H9 (cell line): ENCODE measurements around the gene PLK2. TPM values are rescaled to one million over a fixed set of nuclear protein-coding genes. Genes with fewer than 3 reads are reported as not detected.

Source experiments
- DNase-seq: peaks from one replicate; pipeline ENCODE4 v3.0.0-alpha.2; 2017
- H2AFZ ChIP-seq: one replicate; pipeline ENCODE4 v1.6.1; 2013; ENCODE audit warnings: mild to moderate bottlenecking, low read length, control low read depth, moderate library complexity
- H2AK5ac ChIP-seq: 2 replicates; pipeline ENCODE4 v1.6.1; 2013; ENCODE audit warnings: low read length, control low read depth, mixed read lengths; ENCODE audit not compliant: insufficient read length
- H2BK120ac ChIP-seq: one replicate; pipeline ENCODE4 v1.6.1; 2013; ENCODE audit warnings: low read depth, mild to moderate bottlenecking, low read length, control low read depth, inconsistent platforms; ENCODE audit not compliant: poor library complexity, severe bottlenecking
- H2BK12ac ChIP-seq: 2 replicates; pipeline ENCODE4 v1.6.1; 2013; ENCODE audit warnings: low read length, control low read depth, mixed read lengths, low read depth; ENCODE audit not compliant: insufficient read length
- H2BK15ac ChIP-seq: 2 replicates; pipeline ENCODE4 v1.6.1; 2013; ENCODE audit warnings: low read depth, low read length, control low read depth
- H2BK20ac ChIP-seq: one replicate; pipeline ENCODE4 v1.6.1; 2013; ENCODE audit warnings: low read depth, mild to moderate bottlenecking, low read length, control low read depth, inconsistent platforms; ENCODE audit not compliant: poor library complexity, severe bottlenecking
- H2BK5ac ChIP-seq: 2 replicates; pipeline ENCODE4 v1.6.1; 2013; ENCODE audit warnings: low read length, control low read depth, mixed read lengths; ENCODE audit not compliant: insufficient read length
- H3K14ac ChIP-seq: 2 replicates; pipeline ENCODE4 v1.6.1; 2013; ENCODE audit warnings: low read length, control low read depth; ENCODE audit not compliant: insufficient read depth
- H3K18ac ChIP-seq: 2 replicates; pipeline ENCODE4 v1.6.1; 2013; ENCODE audit warnings: low read depth, mild to moderate bottlenecking, mixed read lengths, low read length, control low read depth; ENCODE audit not compliant: insufficient read length
- H3K23ac ChIP-seq: 2 replicates; pipeline ENCODE4 v1.6.1; 2013; ENCODE audit warnings: low read length, control low read depth, mixed read lengths, low read depth; ENCODE audit not compliant: insufficient read length
- H3K23me2 ChIP-seq: 2 replicates; pipeline ENCODE4 v1.6.1; 2013; ENCODE audit warnings: low read depth, mild to moderate bottlenecking, mixed read lengths, low read length, control low read depth; ENCODE audit not compliant: insufficient read length, poor library complexity, severe bottlenecking
- H3K27ac ChIP-seq: 2 replicates; pipeline ENCODE4 v1.5.1; 2013; ENCODE audit warnings: low read length, control low read depth, mixed read lengths, low read depth; ENCODE audit not compliant: insufficient read length
- H3K27me3 ChIP-seq: 2 replicates; pipeline ENCODE4 v1.6.1; 2013; ENCODE audit warnings: low read length, control low read depth, inconsistent platforms; ENCODE audit not compliant: insufficient read depth
- H3K4ac ChIP-seq: 2 replicates; pipeline ENCODE4 v1.6.1; 2013; ENCODE audit warnings: low read depth, mild to moderate bottlenecking, control low read depth, inconsistent platforms, low read length, moderate library complexity
- H3K4me1 ChIP-seq: 2 replicates; pipeline ENCODE4 v1.6.1; 2013; ENCODE audit warnings: low read length, control low read depth, inconsistent platforms; ENCODE audit not compliant: insufficient read depth
- H3K4me2 ChIP-seq: 2 replicates; pipeline ENCODE4 v1.6.1; 2013; ENCODE audit warnings: low read length, control low read depth, mixed read lengths; ENCODE audit not compliant: insufficient read length, insufficient read depth
- H3K56ac ChIP-seq: 2 replicates; pipeline ENCODE4 v1.6.1; 2013; ENCODE audit warnings: low read depth, mild to moderate bottlenecking, mixed read lengths, low read length, control low read depth; ENCODE audit not compliant: insufficient read length
- H3K79me1 ChIP-seq: 2 replicates; pipeline ENCODE4 v1.6.1; 2013; ENCODE audit warnings: low read depth, mild to moderate bottlenecking, moderate library complexity, low read length, control low read depth, inconsistent platforms; ENCODE audit not compliant: insufficient read depth, poor library complexity, severe bottlenecking
- H3K79me2 ChIP-seq: 2 replicates; pipeline ENCODE4 v1.6.1; 2013; ENCODE audit warnings: low read length, control low read depth, inconsistent platforms; ENCODE audit not compliant: insufficient read depth
- H3K9ac ChIP-seq: 2 replicates; pipeline ENCODE4 v1.6.1; 2013; ENCODE audit warnings: low read length, control low read depth, mixed read lengths; ENCODE audit not compliant: insufficient read length; ENCODE audit errors: extremely low read depth
- H3K9me3 ChIP-seq: one replicate; pipeline ENCODE4 v1.6.1; 2013; ENCODE audit warnings: low read depth, low read length, inconsistent platforms; ENCODE audit not compliant: control insufficient read depth
- H3T11ph ChIP-seq: one replicate; pipeline ENCODE4 v1.6.1; 2013; ENCODE audit warnings: mild to moderate bottlenecking, low read length, control low read depth, inconsistent platforms
- H4K20me1 ChIP-seq: one replicate; pipeline ENCODE4 v1.6.1; 2013; ENCODE audit not compliant: control insufficient read depth, insufficient read length, insufficient read depth
- H4K5ac ChIP-seq: 2 replicates; pipeline ENCODE4 v1.6.1; 2013; ENCODE audit warnings: low read depth, mild to moderate bottlenecking, mixed read lengths, low read length, control low read depth; ENCODE audit not compliant: insufficient read length
- H4K8ac ChIP-seq: replicated peaks from 2 replicates; pipeline ENCODE4 v1.6.1; 2013; ENCODE audit warnings: low read length, control low read depth, mixed read lengths, low read depth; ENCODE audit not compliant: insufficient read length
- H4K91ac ChIP-seq: 2 replicates; pipeline ENCODE4 v1.6.1; 2013; ENCODE audit warnings: low read depth, mild to moderate bottlenecking, moderate library complexity, mixed read lengths, low read length, control low read depth; ENCODE audit not compliant: insufficient read length
- H3K27ac Mint-ChIP-seq, 3 experiments: 2 replicates in 2 of 3; 3 replicates in 1 of 3; pipeline ENCODE4 v1.8.0; 2020 to 2021; ENCODE audit warnings: mixed read lengths in 3 of 3, mild to moderate bottlenecking in 1 of 3, moderate library complexity in 1 of 3
- H3K27me3 Mint-ChIP-seq: 2 replicates; pipeline ENCODE4 v1.8.0; 2021; ENCODE audit warnings: low read depth, mild to moderate bottlenecking, moderate library complexity, mixed read lengths
- H3K36me3 Mint-ChIP-seq, 3 experiments: 2 replicates in 2 of 3; 3 replicates in 1 of 3; pipeline ENCODE4 v1.8.0; 2020 to 2021; ENCODE audit warnings: low read depth in 3 of 3, mixed read lengths in 3 of 3; ENCODE audit not compliant: insufficient read depth in 1 of 3
- H3K4me1 Mint-ChIP-seq, 2 experiments: 2 replicates each; pipeline ENCODE4 v1.8.0; 2020; ENCODE audit warnings: mixed read lengths in 2 of 2
- H3K4me3 Mint-ChIP-seq, 2 experiments: 2 replicates in 1 of 2; 3 replicates in 1 of 2; pipeline ENCODE4 v1.8.0; 2020 to 2021; ENCODE audit warnings: mild to moderate bottlenecking in 2 of 2, mixed read lengths in 2 of 2, moderate library complexity in 1 of 2
- H3K9me3 Mint-ChIP-seq, 2 experiments: 2 replicates in 1 of 2; 3 replicates in 1 of 2; pipeline ENCODE4 v1.8.0; 2020; ENCODE audit warnings: mild to moderate bottlenecking in 2 of 2, mixed read lengths in 2 of 2, moderate library complexity in 1 of 2
- WGBS: extraction: QIAGEN DNeasy Blood & Tissue Kit; methylation state at CpG from one replicate; pipeline ENCODE4 v1.1.7; 2013; ENCODE audit warnings: missing lambda C conversion rate, low lambda C conversion rate, mixed read lengths; ENCODE audit not compliant: insufficient read length; ENCODE audit errors: extremely low coverage; 5-methylcytosine and 5-hydroxymethylcytosine counted together
- total RNA-seq: library from RNA; stranded (reverse); gene quantifications from 2 replicates; pipeline ENCODE4 v1.2.1, GENCODE V29; 2021
- TF ChIP-seq, protein P1 (sequence below): fragments of 200-600 bp; sonication (generic); conservative IDR thresholded peaks from 3 replicates; pipeline ENCODE4 v1.8.0; 2021; ENCODE audit warnings: antibody characterized with exemption, mild to moderate bottlenecking

PLK2 gene
- total RNA-seq, 1 experiment from 2014 or later = 26.2 TPM

DNA sequence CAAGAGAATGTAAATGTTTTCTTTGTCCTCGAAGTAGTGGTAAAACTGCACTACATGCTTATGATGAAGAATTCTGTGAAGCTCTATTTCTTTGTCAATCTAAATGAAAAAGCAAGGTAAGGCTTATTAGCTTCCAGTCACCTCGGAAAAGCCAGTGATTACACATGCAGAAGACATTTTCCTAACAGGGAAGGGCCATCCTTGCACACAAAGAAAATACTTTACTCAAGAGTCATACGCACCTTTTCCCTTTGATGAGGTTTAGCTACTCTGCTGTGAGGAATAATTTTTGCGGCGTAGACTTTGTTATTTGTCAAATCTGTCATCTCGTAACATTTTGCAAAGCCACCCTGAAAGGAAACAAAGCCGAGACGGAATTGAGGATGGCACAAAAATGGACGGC is 1.1 kb downstream of the PLK2 start:
- Histone ChIP-seq H3T11ph (no peak overlapping the region), H3K9ac (peak overlapping the region; percentile 42), H3K4me2 (peak overlapping the region; percentile 72), H4K20me1 (no peaks in the 10 kb centered on the region), H3K4me1 (no peaks in the 10 kb centered on the region), H4K5ac (no peak overlapping the region), H3K18ac (no peak overlapping the region), H3K23me2 (peaks cover 5% of the 10 kb centered on the region), H3K27me3 (no peaks in the 10 kb centered on the region), H2BK20ac (no peak overlapping the region), H3K9me3 (no peaks in the 10 kb centered on the region), H4K91ac (no peak overlapping the region), H2BK15ac (no peak overlapping the region), H2AFZ (no peak overlapping the region), H3K27ac (no peak overlapping the region), H2BK5ac (no peak overlapping the region), H3K79me1 (no peaks in the 10 kb centered on the region), H2BK120ac (no peak overlapping the region), H3K4ac (no peak overlapping the region), H3K56ac (no peak overlapping the region), H4K8ac (no peak overlapping the region), H3K23ac (no peak overlapping the region), H3K14ac (no peak overlapping the region), H3K79me2 (peaks cover 2% of the 10 kb centered on the region; the same call in 1 of the 2 replicates), H2BK12ac (no peak overlapping the region), H2AK5ac (no peak overlapping the region)
- no peaks in the 10 kb centered on the region; the same call in 1 of the 2 replicates for H3K27me3 Mint-ChIP-seq
- peaks cover 3 to 44% (median 35%) of the 10 kb centered on the region in 3 experiments for H3K36me3 Mint-ChIP-seq
- peak overlapping the region; percentile 82 to 85 for H3K4me3 Mint-ChIP-seq
- WGBS = no CpG with 5 or more reads among the region's 9 CpGs
- no peaks in the 10 kb centered on the region for H3K9me3 Mint-ChIP-seq
- TF ChIP-seq, protein P1, sequence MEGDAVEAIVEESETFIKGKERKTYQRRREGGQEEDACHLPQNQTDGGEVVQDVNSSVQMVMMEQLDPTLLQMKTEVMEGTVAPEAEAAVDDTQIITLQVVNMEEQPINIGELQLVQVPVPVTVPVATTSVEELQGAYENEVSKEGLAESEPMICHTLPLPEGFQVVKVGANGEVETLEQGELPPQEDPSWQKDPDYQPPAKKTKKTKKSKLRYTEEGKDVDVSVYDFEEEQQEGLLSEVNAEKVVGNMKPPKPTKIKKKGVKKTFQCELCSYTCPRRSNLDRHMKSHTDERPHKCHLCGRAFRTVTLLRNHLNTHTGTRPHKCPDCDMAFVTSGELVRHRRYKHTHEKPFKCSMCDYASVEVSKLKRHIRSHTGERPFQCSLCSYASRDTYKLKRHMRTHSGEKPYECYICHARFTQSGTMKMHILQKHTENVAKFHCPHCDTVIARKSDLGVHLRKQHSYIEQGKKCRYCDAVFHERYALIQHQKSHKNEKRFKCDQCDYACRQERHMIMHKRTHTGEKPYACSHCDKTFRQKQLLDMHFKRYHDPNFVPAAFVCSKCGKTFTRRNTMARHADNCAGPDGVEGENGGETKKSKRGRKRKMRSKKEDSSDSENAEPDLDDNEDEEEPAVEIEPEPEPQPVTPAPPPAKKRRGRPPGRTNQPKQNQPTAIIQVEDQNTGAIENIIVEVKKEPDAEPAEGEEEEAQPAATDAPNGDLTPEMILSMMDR = no peak
- DNase-seq = no peak
- no peak overlapping the region for H3K27ac Mint-ChIP-seq
- H3K4me1 Mint-ChIP-seq = peaks cover 25 to 33% of the 10 kb centered on the region in 2 experiments
